ENCODE data around the gene ACSBG1. TPM values are rescaled to one million over a fixed set of nuclear protein-coding genes. Genes with fewer than 3 reads are reported as not detected.

ACSBG1 gene
- total and polyA plus RNA-seq, 2 of the 8 experiments (the other 6 are each of a cell fraction or from before 2014, with no cell fraction given): 5.4 to 7.1 TPM

DNA sequence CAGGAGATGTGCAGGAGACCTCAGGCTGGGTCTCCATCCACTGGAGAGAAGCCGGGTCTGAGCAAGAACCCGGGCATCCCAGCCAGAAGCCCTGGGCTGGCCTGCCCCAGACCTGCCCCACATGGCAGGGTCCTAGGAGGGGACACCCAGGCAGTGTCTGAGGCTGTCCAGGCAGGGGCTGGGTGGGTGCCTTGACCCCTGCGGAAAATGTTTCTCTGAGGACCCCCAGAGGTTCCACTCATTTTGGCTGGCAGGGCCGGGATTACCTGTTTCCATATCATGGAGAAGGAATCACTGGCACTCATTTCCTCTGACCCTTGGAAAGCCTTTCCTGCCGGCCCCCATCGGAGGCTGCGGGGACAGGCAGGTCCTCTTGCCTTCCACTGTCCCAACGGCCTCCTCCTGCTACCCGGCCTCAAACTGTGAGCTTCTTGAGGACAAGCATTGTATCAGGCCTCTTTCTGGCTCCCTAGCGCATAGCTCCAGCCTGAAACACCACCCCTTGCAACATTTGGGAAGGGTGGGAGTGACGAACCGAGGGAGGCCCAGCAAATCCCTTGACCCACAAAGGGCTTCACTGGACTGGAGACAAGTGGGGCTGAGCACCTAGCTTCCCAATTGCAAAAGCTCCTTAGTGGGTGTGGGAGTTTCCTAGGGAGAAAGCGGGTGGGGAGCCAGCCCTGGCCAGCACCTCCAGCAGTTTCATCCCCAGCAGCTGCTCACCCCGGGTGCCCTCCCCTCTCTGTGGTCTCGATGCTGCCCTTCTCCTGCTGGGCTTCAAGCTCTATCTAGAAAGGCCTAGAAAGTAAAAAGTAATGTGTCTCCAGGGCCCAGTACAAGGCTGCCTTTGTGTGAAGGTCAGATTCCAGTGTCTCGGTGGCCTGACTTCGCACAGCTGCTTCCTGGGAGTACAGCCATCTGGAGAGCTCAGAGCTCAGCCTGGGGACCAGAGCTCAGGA, 29.7 kb downstream of the ACSBG1 start (continued):
- TF ChIP-seq GTF2F1 (IDR thresholded peaks at IDR 0.05; ENCODE audit: borderline replicate concordance, low read depth, low read length): no peak
- no peak for TF ChIP-seq CHD1 (IDR thresholded peaks at IDR 0.05; ENCODE audit: low read depth, low read length)
- TF ChIP-seq HDAC6 (IDR thresholded peaks at IDR 0.05; ENCODE audit: low read depth, low read length): no peak
- no peak for TF ChIP-seq TAF1 (IDR thresholded peaks at IDR 0.05; ENCODE audit: low read depth, low read length)
- TF ChIP-seq CBX8 (IDR thresholded peaks at IDR 0.05; ENCODE audit: borderline replicate concordance, low read depth, low read length): no peak
- TF ChIP-seq TCF12 (IDR thresholded peaks at IDR 0.05; ENCODE audit: low read depth, low read length): no peak
- TF ChIP-seq, protein P1, sequence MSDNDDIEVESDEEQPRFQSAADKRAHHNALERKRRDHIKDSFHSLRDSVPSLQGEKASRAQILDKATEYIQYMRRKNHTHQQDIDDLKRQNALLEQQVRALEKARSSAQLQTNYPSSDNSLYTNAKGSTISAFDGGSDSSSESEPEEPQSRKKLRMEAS (IDR thresholded peaks at IDR 0.05): no peak
- no peak for TF ChIP-seq JUN (IDR thresholded peaks at IDR 0.05; ENCODE audit: low read depth, low read length)

Data from H1 (cell line).